Lower leg skin (tissue), 4 donors: ENCODE measurements around the gene UACA. TPM values are rescaled to one million over a fixed set of nuclear protein-coding genes. Genes with fewer than 3 reads are reported as not detected.

Experiments
- DNase-seq, 2 donors: peaks; one replicate each; pipeline ENCODE4 v3.0.0-alpha.2; 2019; ENCODE audit warnings: low spot score in 2 of 2
- H3K4me3 ChIP-seq: fragments of 200-600 bp; sonication (generic); 2 replicates; pipeline ENCODE4 v1.5.1; 2017; ENCODE audit warnings: mild to moderate bottlenecking, low read depth; ENCODE audit not compliant: poor library complexity, severe bottlenecking
- CTCF ChIP-seq, 3 donors: fragments of 450-650 bp; IDR thresholded peaks; one replicate each; pipeline ENCODE4 v1.5.1; 2016; ENCODE audit warnings: antibody characterized with exemption in 3 of 3, mild to moderate bottlenecking in 3 of 3, moderate library complexity in 2 of 3
- POLR2A ChIP-seq, 2 donors: fragments of 450-650 bp; IDR thresholded peaks; one replicate each; pipeline ENCODE4 v1.6.1; 2016 to 2017; ENCODE audit warnings: antibody characterized with exemption in 2 of 2, mild to moderate bottlenecking in 1 of 2, moderate library complexity in 1 of 2
- WGBS, 2 donors: methylation state at CpG; one replicate each; pipeline ENCODE4 v1.1.5; 2018; 5-methylcytosine and 5-hydroxymethylcytosine counted together
- intact Hi-C: fragments of 100-400 bp; cut with DNase I; formaldehyde crosslinking; loops from one replicate; pipeline ENCODE4 v1.15.0; 2023; ENCODE audit warnings: low total_unique reads
- total RNA-seq, 4 donors: library from RNA; depleted of rRNA; stranded (reverse); fragments of >200 nt; gene quantifications; one replicate each; pipeline ENCODE4 v1.1.0, GENCODE V29; 2016

UACA gene
- total RNA-seq, 4 donors from 2014 or later: 37.8 to 47.3 (median 42.1) TPM

GRCh38 chr15:70723122-70723422 is 40.3 kb downstream of the UACA start:
- intact Hi-C loops: no loop called here
- no peak overlapping the region for H3K4me3 ChIP-seq
- 84 to 92% methylated on average over 5 of the region's 5 CpGs for WGBS, 2 donors
- TF ChIP-seq CTCF (IDR thresholded peaks at IDR 0.05) (no peak), POLR2A (IDR thresholded peaks at IDR 0.05) (no peak)
- DNase-seq: no peak

GRCh38 chr15:70722266-70723121 is 40.9 kb downstream of the UACA start:
- intact Hi-C loops: no loop called here
- no peak for TF ChIP-seq POLR2A (IDR thresholded peaks at IDR 0.05)
- TF ChIP-seq CTCF (IDR thresholded peaks at IDR 0.05): no peak
- no peak for DNase-seq
- H3K4me3 ChIP-seq: no peak overlapping the region
- 79 to 84% methylated on average over 3 of the region's 3 CpGs for WGBS, 2 donors

GRCh38 chr15:70720228-70721016 is 42.9 kb downstream of the UACA start:
- no peak for DNase-seq
- intact Hi-C loops: no loop called here
- 98% methylated on average over 3 of the region's 3 CpGs for WGBS, 2 donors
- TF ChIP-seq CTCF (IDR thresholded peaks at IDR 0.05) (no peak), POLR2A (IDR thresholded peaks at IDR 0.05) (no peak)
- no peak overlapping the region for H3K4me3 ChIP-seq

- no peak for DNase-seq
- intact Hi-C loops: no loop called here
- no peak for TF ChIP-seq POLR2A (IDR thresholded peaks at IDR 0.05)
- no peak overlapping the region for H3K4me3 ChIP-seq
Observed at GRCh38 chr15:70717237-70717793, 46.0 kb downstream of the UACA start.

- DNase-seq: no peak
- intact Hi-C loops: no loop called here
- no peak overlapping the region for H3K4me3 ChIP-seq
- 87 to 90% methylated on average over 6 of the region's 6 CpGs for WGBS, 2 donors
- TF ChIP-seq POLR2A (IDR thresholded peaks at IDR 0.05) (no peak), CTCF (IDR thresholded peaks at IDR 0.05) (no peak)
Observed at GRCh38 chr15:70715840-70716485, 47.4 kb downstream of the UACA start.

- no peak overlapping the region for H3K4me3 ChIP-seq
- TF ChIP-seq CTCF (IDR thresholded peaks at IDR 0.05) (no peak), POLR2A (IDR thresholded peaks at IDR 0.05) (no peak)
- 21% methylated on average over 3 of the region's 3 CpGs for WGBS, 2 donors
- intact Hi-C loops: no loop called here
- no peak for DNase-seq
Observed at GRCh38 chr15:70714565-70714964, 48.8 kb downstream of the UACA start.
